HPDE6-E6E7 (cell line): Measurements from ENCODE around the gene ALG12.

ENCODE experiments used
- DNase-seq: peaks from one replicate; pipeline ENCODE4 v3.0.0; 2011; ENCODE audit warnings: missing footprints; ENCODE audit errors: extremely low spot score

ALG12 gene

GRCh38 chr22:49957826-49958365 lies 39.7 kb upstream of the ALG12 start:
- DNase-seq = no peak

DNA sequence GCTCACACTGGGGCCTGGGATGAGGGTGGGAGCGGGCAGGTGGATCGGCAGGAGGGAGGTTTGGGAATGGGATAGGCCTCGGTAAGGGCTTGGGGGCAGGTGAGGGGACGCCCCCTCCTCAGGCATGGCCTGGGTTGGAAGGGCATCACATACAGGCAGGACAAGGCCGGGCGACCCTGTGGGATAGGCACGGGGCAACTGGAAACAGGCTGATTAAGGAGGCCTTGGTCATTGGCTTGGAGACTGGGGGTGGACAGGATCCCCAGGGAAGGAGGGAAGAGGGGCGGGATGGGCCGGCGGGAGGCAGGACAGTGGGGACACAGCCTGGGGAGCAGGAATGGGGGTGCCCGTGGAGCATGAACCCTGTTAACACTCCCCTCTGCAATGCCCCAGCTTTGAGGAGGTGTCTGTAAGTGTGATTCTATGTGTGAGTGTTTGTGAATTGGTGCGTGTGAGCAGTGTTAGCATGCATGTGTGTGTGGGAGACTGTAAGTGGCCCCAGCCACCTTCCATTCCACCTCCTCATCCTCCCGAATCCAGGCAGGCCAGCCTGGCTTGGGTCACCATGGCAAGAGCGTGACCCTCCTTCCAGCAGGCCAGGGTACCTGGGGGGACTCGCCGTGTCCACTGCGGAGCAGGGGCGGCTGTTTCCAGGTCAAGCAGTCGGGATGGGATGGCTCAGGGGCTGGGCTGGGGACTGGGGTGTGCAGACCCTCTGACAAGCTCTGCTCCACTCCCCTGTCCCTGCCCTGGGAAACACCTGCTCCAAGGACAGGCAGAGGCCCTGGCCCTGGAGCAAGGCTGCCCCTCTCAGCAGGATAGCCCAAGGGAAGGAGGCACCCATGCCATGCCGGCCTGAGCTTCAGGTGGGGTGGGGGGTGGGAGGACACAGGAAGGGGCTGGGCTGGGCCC lies 38.9 kb upstream of the ALG12 start:
- DNase-seq = no peak

GRCh38 chr22:49956418-49956770 lies 38.2 kb upstream of the ALG12 start:
- DNase-seq = no peak

- no peak for DNase-seq
Measured at GRCh38 chr22:49955581-49956417, 37.6 kb upstream of the ALG12 start.

- DNase-seq = no peak
Measured at GRCh38 chr22:49954991-49955580, 36.8 kb upstream of the ALG12 start.

DNA sequence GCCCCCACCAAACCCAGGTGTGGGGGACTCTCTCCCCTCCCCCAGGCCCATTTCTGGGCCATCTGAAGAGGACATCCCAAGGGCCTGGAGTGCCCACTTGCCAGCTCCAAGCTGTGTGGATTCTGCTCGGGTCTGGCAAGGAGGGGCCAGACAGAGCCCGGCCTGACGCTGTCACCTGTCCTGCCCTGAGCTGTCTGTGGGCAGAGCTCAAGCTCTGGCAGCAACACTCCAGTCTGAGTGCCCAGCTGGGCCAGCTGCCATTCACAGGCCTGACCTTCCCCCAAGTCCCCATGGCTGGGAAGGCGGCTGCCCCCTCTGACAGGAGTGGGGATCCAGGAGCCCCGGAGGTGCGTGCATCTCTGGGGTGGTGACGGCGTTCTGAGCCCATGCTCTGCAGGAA lies 36.1 kb upstream of the ALG12 start:
- DNase-seq = no peak

DNA sequence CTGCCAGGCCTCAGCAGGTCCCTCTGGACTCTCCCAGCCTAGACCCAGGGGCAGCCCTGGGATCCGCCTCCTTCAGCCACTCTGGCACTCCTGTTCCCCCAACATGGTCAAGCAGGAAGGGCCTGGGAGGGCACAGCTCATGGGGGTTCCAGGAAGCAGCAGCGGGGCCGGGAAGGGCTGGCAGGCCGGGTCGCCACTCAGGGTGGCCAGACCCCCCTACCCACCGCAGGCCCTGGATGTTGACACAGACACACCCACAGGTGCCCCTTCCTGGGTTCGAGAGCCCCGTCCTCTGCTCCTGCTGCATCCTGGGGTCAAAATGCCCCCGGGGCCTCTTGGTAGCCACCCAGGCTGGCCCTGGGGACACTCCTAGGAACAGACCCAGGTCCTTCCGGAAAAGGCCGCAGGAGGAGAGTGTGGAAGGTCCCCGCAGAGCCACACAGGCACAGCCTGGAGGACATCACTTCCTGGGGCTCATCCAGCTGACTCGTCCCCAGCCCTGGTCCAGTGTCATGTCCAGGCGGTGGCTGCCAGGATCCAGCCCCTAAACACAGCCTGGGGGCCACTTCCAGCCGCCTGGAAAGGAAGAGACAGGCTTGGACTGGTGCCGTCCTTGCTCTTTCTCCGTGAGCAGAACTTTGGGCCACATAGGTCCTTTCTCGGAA lies 35.6 kb upstream of the ALG12 start:
- DNase-seq = no peak

DNA sequence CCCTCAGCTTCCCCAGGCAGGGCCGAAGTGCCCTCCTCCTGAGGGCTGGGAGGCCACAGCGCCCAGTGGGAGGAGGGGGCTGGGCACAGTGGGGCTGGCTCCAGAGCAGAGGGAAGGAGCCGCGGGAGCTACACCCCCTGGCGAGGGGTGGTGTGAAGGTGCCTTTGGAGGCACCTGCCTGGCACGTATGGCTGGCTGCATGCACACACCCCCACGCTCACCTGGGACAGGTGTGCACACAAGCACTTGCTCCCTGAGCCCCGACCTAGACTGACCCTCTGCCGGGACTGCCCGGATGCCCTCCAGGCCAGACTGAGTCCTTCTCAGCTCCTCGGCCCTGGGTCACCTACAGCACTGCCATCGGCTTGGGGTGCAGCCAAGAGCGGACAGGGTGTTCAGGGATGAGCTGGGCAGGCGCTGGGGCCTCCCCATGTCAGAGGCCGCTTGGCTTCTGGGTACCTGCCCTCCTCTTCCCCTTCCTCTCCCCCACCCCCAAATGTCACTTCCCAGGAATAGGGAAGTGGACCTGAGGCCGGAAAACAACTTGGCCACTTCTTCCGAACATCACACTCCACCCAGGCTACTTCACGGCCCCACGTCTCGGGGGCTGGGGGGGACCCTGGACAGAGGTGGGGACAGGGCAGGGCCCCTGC lies 34.9 kb upstream of the ALG12 start:
- no peak for DNase-seq

DNA sequence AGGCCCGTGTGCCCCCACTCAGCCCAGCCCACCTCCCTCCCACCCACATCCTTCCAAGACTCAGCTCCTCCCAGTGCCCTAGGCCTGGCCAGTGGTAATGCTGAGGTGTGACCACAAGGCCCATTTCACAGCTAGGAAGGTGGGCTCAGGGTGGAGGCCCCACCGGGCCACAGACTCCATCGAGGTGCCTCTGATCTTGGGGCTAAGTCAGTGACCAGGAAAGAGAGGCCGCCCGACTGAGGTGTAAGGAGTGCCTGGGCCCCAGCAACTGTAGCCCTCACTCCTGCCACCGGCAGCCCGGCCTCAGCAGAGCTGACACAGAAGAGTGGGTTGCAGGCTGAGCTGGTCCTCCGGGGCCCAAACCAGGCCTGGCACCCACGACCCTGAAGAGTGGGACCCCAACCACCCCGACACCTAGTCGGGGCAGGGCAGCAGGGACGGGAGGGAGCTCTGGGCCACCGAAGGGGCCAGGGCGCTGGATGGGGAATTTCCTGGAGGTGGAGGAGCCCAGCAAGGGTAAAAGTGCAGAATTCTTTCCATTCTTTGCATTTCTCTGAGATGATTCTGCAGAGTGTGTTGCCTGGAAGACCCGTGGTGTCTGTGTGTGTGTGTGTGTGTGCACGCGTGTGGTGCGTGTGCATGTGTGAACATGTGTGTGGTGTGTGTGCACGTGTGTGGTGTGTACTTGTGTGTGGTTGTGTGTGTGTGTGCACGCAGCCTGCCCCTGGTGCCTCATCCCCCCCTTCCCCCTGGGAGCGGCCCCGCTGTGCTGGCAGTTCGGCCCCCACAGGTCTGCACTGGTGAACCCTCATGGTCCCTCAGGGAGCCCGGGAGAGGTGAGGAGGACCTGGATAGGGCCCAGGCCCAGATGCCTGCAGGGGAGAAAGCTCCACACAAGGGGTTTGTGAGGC lies 34.0 kb upstream of the ALG12 start:
- no peak for DNase-seq

GRCh38 chr22:49951678-49951985 lies 33.4 kb upstream of the ALG12 start:
- DNase-seq = no peak

DNA sequence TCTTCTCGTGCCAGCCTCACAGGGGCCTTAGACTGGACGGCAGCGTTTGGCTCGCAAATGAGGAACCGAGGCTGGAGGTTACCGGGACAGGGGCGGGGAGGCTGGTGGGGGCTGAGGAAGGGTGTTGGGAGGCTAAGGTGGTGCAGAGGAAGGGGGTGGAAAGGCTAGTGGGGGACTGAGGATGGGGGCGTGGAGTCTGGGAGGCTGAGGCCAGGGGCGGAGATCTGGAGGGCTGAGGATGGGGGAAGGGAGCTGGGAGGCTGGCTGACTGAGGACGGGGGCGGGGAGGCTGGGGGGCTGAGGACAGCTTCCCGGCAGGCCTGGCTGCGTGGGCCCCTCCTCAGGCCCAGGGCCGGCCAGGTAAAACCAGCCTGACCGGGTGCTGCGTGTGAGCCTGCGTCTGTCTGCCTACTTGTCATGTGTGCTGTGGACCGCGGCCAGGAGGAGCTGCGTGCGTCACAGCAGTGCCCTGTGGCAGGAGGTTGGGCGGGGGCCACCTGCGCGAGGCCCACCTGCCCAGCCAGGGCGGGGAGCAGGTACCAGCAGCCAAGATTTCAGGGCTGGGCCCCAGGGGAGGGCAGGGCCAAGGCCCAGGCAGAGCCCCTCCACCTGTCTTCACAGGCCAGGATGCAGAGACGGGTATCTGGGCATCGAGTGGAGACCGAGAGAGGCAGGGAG lies 32.9 kb upstream of the ALG12 start:
- DNase-seq = peak; percentile 88

GRCh38 chr22:49950396-49950994 lies 32.3 kb upstream of the ALG12 start:
- DNase-seq = no peak

DNA sequence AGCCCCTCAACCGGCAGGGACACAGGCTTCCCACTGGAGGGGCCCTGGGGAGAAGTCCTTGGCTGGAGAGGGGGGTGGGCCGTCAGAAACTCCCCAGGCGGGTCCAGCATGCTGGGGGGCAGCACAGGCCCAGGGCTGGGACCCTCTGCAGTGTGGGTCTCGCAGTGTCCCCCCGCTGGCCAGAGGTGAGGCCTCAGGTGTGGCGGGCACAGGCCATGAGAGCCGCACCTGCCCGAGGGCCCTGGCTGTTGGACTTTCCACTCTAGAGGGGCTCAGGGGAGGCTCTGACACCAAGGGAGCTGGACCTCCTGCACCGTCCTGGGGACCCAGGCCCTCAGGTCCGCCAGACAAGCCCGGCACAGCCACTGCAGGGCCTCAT lies 31.7 kb upstream of the ALG12 start:
- no peak for DNase-seq

DNA sequence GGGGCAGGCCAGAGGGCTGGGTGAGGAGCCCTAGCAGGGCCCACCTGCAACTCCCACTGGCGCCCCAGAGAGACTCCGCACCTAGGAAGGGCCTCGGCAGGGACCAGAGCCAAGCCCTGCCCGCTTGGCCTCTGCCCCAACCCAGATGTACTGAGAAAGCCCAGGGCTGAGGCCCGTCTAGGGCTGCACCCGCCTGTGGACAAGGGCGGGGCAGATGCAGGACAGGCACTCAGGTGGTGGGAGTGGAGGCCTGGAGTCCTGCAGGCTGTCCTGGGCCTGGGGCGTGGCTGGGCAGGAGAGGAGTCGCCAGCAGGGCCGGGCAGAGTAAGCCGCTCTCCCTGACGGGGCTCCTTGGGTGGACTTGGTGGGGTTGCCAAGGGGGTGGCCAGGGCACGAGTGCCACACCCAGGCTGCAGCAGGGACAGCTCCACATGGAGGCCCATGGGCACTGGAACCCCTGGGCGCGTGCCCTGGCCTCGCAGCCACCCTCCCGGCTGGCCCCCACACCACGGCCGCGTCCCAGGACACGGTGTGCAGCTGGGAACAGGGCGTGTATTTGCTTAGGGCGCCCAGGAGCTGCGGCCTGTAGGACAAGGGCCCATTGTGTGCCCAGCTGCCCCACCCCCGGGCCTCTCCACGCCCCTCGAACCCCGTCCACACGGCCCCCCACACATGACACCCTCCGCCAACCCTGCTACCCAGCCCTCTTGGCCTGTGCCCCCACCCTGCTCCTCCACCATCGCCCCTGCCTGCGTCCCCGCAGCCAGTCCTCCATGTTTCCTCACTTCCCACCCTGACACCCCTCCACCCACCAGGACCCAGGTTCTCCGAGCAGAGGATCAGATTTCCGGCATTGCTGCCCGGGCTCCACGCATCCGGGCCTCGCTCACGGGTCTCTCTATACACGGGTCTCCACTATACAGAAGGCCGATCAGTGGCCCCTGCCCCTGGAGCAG lies 31.0 kb upstream of the ALG12 start:
- no peak for DNase-seq

DNA sequence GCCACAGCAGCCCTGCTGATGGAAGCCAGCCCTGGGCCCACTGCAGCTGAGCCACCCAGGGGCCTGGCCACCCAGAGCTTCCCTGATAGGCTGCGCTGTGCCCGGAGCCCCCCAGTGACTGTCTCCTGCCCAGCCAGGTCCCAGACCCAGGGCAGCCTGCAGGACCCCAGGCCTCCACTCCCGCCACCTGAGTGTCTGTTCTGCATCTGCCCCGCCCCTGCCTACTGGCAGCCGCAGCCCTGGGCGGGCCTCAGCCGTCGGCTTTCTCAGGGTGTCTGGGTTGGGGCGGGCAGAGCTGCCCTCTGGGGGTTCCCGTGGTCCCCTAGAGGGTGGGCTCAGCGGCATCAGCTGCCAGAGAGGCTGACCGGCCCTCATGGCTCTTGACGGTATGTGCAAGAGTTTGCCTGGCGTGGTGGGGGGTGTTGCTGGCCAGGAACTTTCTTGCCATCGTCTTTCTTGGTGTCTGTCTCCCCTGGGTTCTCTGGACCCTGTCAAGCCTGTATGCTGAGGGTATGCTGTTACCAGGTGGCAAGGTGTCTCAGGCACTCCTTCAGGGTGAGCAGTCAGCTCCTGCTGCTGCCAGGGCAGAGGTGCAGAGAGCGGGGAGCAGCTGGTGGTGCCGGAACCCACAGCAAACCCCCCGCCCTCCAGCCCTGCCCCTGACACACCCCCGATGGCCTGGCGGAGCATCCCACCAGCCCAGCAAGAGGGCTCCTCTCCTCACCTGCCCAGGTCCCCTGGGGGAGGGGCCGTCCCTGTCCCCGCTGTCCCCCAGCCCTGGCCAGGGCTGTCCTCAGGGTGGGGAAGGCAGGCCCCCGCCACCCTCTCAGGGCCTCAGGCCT lies 30.1 kb upstream of the ALG12 start:
- no peak for DNase-seq

DNA sequence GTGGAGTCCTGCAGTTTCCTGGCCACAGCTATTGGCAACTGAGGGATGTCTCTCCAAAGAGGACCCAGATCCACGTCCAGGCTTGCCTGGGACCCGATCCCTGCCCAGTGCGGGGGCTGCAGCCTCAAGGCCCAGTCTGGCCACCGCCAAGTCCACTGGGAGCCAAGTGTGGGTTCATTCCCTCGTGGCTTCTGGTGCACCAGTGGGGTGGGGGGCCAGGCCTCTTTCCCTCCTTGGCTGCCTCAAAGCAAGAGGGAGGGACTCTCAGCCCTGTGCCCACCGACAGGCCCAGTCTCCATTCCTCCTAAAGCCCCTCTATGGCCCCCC lies 29.0 kb upstream of the ALG12 start:
- DNase-seq = no peak

- no peak for DNase-seq
Measured at GRCh38 chr22:49946612-49947295, 28.5 kb upstream of the ALG12 start.
